ENCODE results near the gene RPS6KA2. TPM values are rescaled to one million over a fixed set of nuclear protein-coding genes. Genes with fewer than 3 reads are reported as not detected.

Gene RPS6KA2
- total RNA-seq, 1 experiment from 2014 or later: 4.1 TPM

- DNase-seq (ENCODE audit: low read depth, low spot score): no peak
- Histone ChIP-seq H3K36me3 (ENCODE audit: control insufficient read depth, insufficient read depth, low read length) (no peaks in the 10 kb centered on the region), H3K4me1 (ENCODE audit: control insufficient read depth, insufficient read depth, low read length) (no peaks in the 10 kb centered on the region), H3K4me3 (ENCODE audit: low read depth in 2 of 2, low read length in 2 of 2) (no peak overlapping the region), H3K9me3 (ENCODE audit: control insufficient read depth, insufficient read depth, low read depth, low read length) (no peaks in the 10 kb centered on the region), H3K27ac (ENCODE audit: low read length) (no peak overlapping the region), H3K27me3 (ENCODE audit: control insufficient read depth, insufficient read depth, low read length) (no peaks in the 10 kb centered on the region)
- CTCF ChIA-PET: no interaction called here
- in situ Hi-C loops (cut with HindIII; ENCODE audit: low pct_unique_long_range_greater_than_20kb, low sequenced_read_pairs) (no loop called here), intact Hi-C loops (cut with micrococcal nuclease; ENCODE audit: unreplicated experiment) (no loop called here)
- TF ChIP-seq REST (IDR thresholded peaks at IDR 0.05; ENCODE audit: insufficient read depth in 1 of 2, low read depth in 2 of 2, low read length in 1 of 2): no peak
- no peak for TF ChIP-seq SIN3A (IDR thresholded peaks at IDR 0.05; ENCODE audit: borderline replicate concordance, insufficient read depth, low read depth, low read length)
- no peak for TF ChIP-seq TCF7L2 (IDR thresholded peaks at IDR 0.05; ENCODE audit: low read depth, low read length)
- no peak for TF ChIP-seq POLR2AphosphoS5 (IDR thresholded peaks at IDR 0.05; ENCODE audit: low read depth, low read length)
- TF ChIP-seq CTCF (IDR thresholded peaks at IDR 0.05): no peak
- BruUV-seq (replicated peaks): no TSS peak
- ATAC-seq: no peak
- POLR2A ChIA-PET: no interaction called here
Observed at GRCh38 chr6:166492092-166492741, 134.8 kb downstream of the RPS6KA2 start.

GRCh38 chr6:166490671-166491500, 136.2 kb downstream of the RPS6KA2 start:
- in situ Hi-C loops (cut with HindIII; ENCODE audit: low pct_unique_long_range_greater_than_20kb, low sequenced_read_pairs): no loop called here
- ATAC-seq (no peak), DNase-seq (ENCODE audit: low read depth, low spot score) (no peak)
- POLR2A ChIA-PET: no interaction called here
- intact Hi-C loops (cut with micrococcal nuclease; ENCODE audit: unreplicated experiment): no loop called here
- no TSS peak for BruUV-seq (replicated peaks)
- H3K27ac ChIP-seq (ENCODE audit: low read length): no peak overlapping the region
- no peaks in the 10 kb centered on the region for H3K36me3 ChIP-seq (ENCODE audit: control insufficient read depth, insufficient read depth, low read length)
- no peaks in the 10 kb centered on the region for H3K4me1 ChIP-seq (ENCODE audit: control insufficient read depth, insufficient read depth, low read length)
- CTCF ChIA-PET: no interaction called here
- no peaks in the 10 kb centered on the region for H3K27me3 ChIP-seq (ENCODE audit: control insufficient read depth, insufficient read depth, low read length)
- TF ChIP-seq REST (IDR thresholded peaks at IDR 0.05; ENCODE audit: insufficient read depth in 1 of 2, low read depth in 2 of 2, low read length in 1 of 2): no peak
- TF ChIP-seq TCF7L2 (IDR thresholded peaks at IDR 0.05; ENCODE audit: low read depth, low read length): no peak
- no peak for TF ChIP-seq POLR2AphosphoS5 (IDR thresholded peaks at IDR 0.05; ENCODE audit: low read depth, low read length)
- TF ChIP-seq SIN3A (IDR thresholded peaks at IDR 0.05; ENCODE audit: borderline replicate concordance, insufficient read depth, low read depth, low read length): no peak
- TF ChIP-seq CTCF (IDR thresholded peaks at IDR 0.05): no peak
- H3K9me3 ChIP-seq (ENCODE audit: control insufficient read depth, insufficient read depth, low read depth, low read length): no peaks in the 10 kb centered on the region
- no peak overlapping the region for H3K4me3 ChIP-seq (ENCODE audit: low read depth in 2 of 2, low read length in 2 of 2)

Measured in Panc1 (cell line).